Jurkat, Clone E6-1 (cell line): ENCODE measurements around the gene KCNF1.

Experiments
- DNase-seq: peaks from one replicate; pipeline ENCODE4 v3.0.0-alpha.2; 2011; ENCODE audit warnings: low read depth, low spot score
- H3K4me3 ChIP-seq: 2 replicates; pipeline ENCODE4 v1.5.1; 2011; ENCODE audit warnings: mild to moderate bottlenecking, low read length, control low read depth, moderate library complexity

The KCNF1 gene

DNA sequence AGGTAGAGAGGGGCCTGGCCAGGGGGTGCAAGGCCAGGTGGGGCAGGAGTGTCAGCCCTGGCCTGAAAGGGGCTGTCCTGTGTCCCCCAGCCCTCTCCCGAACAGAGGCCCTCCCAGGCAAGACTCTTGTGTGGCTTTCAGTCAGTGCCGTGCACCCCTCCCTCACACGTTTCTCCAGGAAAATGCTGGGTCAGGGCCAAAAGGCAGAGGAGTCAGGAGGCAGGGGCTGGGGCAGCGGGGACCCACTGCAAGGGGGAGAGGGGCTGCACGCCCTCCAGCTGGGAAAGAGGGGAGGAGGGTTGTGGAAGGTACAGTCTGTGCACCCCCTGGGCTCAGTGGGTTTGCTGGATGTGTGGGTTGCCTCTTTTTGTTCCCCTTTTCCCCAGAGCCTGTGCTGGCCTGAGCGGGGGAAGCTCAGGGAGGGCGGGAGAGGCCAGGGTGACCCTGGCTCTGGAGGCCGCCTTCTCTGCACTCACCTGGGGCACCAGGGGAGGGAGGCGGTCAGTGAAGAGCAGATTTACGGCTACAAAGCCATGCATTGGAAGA, 4.1 kb downstream of the KCNF1 start:
- no peak overlapping the region for H3K4me3 ChIP-seq
- DNase-seq = no peak

DNA sequence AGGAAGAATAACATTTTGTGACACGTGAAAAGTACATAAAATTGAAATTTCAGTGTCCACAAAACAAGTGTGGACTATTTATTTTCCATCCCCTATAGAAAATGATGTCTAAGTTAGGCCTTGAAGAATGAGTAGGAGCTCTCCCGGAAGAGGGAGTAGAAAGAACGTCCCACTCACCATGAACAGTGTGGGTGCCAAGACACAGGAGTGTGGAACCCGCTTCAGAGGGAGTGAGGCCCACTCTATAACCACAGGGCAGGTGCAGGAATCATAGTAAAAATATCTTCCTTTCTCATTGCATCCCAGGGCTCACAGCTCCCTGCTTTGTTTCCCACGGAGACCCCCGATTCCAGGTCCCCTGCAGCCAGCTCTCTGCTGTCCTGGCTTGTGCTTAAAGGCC, 5.2 kb downstream of the KCNF1 start:
- DNase-seq = no peak
- H3K4me3 ChIP-seq = no peak overlapping the region

DNA sequence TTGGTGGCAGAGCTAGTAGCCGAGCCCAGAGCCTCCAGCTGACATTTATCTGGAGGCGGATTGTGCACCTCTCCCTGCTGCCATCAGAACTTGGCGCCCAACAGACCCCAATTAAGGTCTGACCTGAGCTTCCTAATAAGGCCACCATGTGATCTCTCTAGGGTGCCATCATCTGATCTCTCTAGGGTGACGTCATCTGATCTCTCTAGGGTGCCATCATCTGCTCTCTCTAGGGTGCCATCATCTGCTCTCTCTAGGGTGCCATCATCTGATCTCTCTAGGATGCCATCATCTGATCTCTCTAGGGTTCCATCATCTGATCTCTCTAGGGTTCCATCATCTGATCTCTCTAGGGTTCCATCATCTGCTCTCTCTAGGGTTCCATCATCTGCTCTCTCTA, 6.2 kb downstream of the KCNF1 start:
- no peak overlapping the region for H3K4me3 ChIP-seq
- no peak for DNase-seq

DNA sequence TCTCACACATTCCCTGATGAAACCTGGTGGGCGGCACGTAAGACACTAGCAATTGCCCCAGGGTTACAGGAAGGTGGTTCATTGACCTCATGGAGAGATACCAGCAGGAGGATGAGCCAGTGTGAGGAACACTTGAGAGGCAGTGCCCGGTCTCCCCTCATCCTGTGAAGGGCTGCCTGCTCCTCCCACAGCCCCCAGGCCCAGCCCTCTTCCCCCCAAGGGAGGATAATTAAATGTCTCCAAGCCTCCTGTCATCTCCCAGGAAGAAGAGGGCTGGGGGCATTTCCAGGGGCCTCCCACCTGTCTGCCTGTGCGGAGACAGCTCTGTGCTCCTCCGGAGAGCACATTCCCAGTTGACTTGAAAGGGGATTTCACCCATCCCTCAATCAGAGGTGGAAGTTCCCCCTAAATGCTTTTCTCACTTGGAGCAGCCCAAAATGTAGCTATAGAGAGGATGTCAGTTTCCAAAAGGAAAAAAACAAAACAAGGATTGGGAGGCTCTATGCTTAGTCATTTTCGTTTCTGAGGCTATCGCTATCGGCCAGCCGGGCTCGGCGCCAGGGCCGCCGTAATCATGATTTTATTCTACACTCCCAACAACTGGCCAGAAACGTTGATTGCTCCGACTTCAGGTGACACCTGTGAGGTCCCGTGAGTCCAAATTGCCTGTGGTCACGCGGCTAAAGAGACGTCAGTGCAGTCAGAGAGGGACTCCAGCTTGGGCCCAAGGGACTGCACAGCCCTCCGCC, 7.1 kb downstream of the KCNF1 start:
- no peak for DNase-seq
- H3K4me3 ChIP-seq = no peak overlapping the region

DNA sequence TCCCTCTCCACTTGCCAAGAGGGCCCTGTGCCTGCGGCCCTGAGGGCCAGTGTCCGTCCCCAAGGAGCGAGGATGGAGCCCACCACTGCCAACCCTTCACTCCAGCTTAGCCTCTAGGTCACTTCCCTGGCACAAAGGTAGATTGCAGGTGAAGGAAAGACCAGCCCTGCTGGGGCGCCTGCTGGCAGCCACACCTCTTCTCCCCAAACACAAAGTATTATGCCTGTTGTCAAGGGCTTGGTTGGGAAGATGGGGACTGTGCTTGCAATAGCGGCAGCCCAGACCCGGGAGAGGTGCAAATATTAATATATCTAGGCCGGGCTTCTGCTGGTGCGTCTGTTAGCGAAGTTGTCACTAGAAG, 7.7 kb downstream of the KCNF1 start:
- no peak for DNase-seq
- H3K4me3 ChIP-seq = no peak overlapping the region

DNA sequence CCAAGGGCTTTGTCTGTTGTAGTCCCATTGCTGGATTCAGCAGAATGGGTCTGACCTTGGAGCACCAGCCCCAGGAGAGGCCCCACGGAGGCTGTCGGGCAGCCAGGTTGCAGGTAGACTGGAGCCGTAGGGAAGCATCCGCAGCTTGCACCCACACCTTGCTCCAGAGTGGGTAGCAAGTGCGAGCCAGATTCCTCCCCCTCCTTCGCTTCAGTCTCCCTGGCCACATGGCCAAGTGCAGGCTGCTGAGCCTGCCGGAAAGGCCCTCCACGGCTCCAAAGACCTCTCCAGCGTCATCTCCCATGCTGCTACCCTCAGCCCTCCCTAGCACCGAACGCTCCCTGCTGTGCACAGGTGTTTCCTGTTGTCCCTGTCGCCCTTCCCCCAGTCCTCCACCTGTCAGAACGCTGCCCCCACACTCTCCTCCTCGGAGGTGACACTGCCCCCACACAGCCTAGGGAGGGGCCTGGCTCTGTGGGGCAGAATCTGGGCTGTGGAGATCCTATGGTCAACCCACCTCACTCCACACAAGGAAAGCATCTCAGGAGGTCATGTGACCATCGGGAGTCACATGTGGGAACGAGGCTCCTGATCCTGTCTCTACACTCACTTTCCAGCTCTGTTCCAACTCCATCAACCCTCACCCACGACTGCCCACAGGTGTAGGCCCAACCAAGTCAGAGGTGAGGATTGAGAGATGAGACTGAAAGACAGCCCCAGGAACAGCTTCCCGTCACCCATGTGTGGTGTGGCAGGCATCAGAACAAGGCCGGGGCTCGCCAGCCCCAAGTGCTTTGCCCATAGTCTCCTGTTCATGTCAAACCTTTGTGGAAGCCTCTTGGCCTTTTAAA, 8.3 kb downstream of the KCNF1 start:
- H3K4me3 ChIP-seq = no peak overlapping the region
- peak; percentile 48 for DNase-seq

DNA sequence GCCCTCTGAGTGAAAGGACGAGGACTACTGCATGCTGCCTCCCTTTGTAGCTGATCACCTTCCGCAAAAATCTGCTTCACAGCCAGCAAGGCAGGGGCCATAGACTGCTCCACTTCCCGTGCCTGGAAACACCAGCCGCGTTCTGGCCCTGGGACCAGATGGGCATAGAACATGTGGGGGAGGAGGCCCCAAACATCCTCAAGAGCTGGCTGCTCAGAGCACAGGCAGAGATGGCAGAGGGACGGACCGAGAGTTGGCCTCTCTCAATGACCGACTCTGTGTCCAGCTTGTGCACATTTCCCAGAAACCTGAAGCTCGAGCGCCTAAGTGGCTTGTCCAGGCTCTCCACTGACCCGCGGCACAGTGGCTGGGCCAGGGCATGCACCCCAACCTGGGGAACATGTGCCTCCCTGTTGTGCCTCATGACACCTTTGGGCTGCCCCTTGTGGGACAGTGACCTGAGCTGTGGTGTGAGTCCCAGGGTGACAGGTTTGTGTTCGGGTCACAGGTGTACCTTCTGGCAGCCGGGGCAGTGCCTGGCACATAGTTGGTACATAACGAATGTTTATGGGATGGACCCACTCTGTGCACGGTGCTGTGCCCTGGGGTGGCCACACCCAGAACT, 9.1 kb downstream of the KCNF1 start:
- H3K4me3 ChIP-seq = no peak overlapping the region
- DNase-seq = no peak

DNA sequence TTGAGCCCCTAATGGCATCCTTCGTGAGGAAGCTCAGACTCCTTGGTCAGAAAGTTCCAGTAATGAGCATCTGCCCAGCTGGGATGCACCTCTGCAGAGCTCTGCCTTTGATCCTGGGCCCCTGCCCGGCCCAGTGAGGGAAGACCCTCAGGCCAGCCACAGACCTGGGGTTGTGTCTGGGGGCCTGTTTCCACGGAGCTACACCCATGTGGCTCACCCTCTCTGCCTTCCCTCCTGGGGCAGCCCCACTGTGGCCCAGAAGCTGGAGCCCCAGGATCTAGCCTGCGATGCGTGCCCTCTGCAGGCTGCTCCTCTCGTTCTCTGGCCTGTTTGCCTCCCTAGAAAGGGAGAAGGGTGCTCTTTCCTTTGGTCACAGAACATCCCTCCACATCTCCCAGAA, 9.8 kb downstream of the KCNF1 start:
- no peak for DNase-seq
- H3K4me3 ChIP-seq = no peak overlapping the region

DNA sequence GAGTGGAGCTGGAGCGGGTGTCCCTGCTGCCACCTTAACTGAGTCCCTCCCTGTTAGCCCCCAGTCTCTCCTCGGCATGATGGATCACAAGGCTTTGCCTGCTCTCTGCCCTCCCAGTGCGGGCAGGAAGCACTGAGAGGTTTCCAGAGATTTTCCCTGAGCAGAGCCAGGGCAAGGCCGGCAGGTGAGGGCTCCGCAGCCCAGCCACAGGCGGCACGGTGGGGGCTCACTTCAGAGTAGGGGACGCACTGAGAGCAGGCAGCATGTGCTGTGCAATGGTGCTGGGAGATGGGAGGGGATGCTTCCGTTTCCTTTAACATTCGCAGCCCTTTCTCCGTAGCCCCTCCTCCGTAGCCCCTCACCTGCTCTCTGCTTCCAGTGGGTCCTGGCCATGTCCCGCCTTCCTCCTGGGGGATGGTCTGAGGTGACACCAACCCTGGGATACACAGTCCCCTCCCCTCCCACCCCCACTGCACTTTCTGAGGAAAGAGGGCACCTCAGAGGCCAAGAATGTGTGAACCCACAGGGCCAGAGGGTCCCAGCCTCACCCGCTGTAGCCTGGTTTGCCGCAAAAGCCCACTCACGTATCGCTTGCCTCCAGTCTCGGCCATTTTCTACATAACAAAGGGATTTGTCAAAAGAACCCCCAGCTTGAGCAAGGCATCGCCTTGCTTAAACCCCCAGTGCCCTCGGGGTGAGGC, 10.7 kb downstream of the KCNF1 start:
- no peak for DNase-seq
- no peak overlapping the region for H3K4me3 ChIP-seq

DNA sequence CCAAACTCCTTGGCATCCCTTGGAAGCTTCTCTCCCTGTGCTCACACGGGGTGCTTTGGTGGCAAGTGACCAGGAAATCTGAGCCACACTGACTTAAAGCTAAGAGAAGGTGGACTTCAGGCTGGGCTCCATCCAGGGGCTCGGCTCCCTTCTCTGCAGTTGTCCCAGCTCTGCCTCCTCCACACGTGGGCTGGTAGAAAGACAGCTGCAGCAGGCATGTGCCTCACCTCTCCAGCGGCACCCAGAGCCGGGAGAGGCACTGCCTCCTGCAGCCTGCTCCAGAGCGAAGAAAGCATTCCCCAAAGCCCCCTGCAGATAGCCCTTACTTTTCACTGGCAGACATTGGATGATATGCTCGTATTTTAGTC, 11.3 kb downstream of the KCNF1 start:
- H3K4me3 ChIP-seq = no peak overlapping the region
- DNase-seq = no peak

DNA sequence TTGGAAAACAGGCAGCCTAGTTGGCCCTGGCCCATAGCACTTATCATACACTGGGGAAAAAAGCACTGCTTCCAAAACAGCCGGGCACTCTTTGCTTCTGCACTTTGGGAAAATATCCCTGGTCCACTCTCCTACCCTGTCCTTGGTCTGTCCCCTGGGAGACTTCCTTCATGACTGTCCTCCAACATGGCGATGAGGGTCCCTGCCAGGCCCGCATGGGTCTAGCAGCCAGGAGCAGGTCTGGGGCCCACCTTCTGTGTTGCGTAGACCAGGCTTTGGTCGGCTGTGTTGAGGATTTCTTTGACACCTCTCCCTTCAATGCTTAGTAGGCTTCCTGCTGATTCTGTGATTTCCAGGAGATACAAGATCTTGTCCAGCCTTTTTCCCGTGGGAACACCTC, 12.2 kb downstream of the KCNF1 start:
- no peak overlapping the region for H3K4me3 ChIP-seq
- DNase-seq = no peak

DNA sequence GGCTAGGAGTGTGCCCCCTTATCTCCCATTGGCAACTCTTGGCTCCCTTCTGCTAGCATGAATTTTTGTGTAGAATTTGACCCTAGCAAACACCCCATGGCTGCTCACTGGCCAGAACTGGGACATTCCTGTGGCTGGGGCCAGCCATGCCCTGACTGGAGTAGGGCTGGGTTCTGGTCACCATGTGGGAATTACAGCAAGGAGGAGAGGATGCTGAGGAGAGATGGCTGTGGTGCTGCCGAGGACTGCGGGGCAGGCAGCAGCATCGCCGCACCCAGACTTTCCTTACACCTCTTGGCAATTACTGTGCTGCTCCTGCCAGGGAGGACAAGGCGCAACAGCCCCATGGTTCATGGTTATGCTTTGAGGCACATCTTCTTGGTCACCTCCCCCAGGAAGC, 12.7 kb downstream of the KCNF1 start:
- no peak for DNase-seq
- no peak overlapping the region for H3K4me3 ChIP-seq

DNA sequence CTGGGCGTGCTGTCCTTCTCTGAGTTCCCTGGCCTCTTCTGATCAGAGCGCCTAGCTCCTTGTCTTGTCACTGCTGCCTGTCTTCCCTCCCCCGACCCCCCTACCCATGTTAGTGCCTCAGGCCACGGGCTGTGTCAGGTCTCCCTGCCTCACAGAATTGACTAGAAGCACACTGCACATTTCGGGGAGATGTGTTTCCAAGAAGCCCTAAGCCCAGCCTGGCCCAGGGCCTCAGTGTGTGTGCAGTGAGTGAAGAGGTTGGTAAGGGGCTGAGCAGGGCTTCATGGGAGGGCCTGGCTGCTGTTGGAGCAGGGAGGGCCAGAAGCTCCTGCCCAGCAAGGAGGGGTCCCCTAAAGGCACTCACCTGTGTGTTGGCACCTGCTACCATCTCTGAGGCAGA, 13.1 kb downstream of the KCNF1 start:
- H3K4me3 ChIP-seq = no peak overlapping the region
- no peak for DNase-seq

DNA sequence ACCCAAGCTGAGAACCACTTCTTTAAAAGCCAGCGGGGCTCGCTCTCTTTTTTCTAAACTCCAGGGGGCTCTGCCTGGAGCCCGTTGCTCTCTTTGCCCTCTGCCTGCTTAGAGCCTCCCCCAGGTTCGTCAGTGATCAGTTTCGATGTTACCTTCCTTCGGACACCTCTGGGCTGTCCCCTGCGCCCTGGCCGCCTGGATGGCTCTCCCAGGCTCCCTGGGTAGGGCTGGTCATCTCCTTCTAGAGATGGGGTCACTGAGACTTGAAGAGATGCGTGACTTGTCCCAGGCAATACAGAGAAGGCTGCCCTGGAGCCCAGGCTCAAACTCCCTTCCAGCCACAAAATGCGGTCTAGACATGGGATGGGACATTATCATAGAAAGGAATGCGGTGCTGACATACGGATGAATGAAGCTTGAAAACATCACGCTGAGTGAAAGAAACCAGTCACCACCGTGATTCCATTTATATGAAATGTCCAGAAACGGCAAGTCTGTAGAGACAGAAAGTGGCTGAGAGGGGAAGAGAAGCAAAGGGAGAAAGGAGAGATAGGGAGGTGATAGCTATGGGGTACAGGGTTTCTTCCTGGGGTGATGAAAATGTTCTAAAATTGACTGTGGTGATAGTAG, 14.6 kb downstream of the KCNF1 start:
- no peak for DNase-seq
- no peak overlapping the region for H3K4me3 ChIP-seq

DNA sequence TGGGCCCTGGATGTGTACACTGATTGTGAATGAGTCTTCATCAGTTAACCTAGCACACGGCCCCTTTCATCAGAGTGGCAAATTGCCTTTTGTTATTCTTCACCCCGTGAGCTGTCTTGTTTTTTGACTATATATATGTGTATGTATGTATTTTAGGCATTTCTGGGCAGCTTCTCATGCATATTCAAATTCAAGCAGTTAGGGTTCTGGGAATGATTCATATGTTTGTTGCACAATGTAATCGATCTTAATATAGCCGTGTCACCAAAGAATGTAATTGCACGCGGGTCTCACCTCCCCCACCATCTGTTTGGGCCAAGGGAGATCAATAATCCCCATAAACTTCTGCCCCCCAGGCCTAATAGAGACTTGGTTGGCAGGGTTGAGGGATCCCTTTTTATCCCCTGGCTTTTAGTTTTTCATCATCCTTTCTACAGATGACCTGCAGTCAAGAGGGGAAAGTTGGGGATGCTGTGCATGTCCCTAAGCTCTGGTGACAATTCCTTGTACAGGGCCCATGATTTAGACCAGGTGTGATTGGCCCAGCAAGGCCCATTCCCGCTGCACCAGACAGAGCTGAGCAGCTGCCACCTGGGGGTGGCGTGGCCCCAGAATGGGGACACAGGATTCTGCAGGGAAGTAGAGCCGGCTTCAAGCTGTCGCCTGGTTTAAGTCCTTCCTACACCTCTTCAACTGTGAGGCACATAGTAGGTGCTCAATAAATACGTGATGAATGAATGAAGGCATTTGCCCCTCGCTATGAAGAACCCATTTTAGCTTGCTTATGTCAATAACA, 19.2 kb downstream of the KCNF1 start:
- no peak for DNase-seq
- no peak overlapping the region for H3K4me3 ChIP-seq

DNA sequence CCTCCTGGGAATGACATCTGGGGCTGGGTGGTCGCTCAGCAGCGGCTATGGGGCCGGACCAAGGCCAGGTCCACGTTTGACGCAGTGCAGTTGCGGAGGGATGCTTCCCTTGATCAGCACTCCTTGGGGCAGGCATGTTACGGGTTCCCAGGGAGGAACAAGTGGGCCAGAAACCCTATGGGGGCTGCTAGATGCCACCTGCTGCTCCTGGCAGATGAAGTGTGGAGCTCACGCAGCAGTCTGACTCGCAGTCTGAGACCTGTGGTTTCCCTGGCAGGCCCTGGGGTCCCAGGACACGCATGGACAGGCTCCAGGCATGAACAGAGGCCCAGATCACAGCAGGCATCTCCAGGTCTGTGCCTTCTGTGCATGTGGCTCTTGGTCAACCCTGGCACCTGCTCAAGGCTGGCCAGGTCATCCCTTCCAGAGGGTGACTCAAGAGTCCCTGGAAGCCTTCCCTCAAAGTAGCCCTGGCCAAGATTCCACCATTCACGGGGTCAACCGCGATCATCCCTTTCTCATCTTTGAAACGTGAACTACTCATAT, 20.0 kb downstream of the KCNF1 start:
- DNase-seq = no peak
- no peak overlapping the region for H3K4me3 ChIP-seq

DNA sequence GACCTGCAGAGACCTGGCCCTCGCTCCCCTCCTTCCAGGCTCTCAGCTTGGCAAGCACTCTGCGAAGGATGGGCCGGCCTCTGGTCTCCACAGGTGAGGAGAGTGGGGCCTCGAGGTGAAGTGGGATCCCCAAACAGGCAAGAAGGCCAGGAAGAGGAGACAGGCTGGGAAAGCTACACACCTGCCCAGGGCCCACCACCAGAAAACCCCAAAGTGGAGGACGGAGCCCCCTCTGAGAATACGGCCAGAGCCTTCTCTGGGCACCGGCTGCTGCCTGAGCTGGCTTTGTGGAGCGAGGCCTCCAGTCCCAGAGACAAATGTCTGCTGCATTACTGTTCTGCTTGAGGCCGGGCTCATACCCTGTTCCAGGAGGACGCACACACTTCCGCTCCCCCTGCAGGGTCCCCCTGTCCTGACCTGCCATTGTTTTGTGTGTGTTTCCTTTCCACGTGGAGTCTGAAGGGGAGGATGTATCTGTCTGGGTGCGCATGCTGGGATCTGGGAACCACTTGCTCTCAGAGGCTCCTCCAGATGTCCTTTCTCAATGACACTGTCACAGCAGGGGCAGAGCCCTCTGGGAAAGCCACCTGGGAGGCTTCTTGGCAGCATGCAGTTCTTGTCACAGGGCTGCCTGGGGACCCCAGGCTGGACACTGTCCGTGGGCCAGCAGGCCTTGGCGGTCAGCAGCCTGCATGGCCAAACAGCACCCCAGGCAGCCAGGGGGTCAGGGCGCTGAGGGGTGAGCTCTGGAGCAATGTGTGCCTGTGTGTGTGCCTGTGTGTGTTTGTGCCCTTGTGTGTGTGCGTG, 20.8 kb downstream of the KCNF1 start:
- no peak overlapping the region for H3K4me3 ChIP-seq
- no peak for DNase-seq
